Muscle layer of duodenum (tissue), 2 donors: ENCODE data around the gene OSBPL1A.

Experiments
- H3K27ac ChIP-seq: one replicate; pipeline ENCODE4 v1.7.0; 2013; ENCODE audit warnings: mild to moderate bottlenecking, low read length
- H3K27me3 ChIP-seq: one replicate; pipeline ENCODE4 v1.7.0; 2013; ENCODE audit warnings: low read depth, mild to moderate bottlenecking, control low read depth, low read length
- H3K36me3 ChIP-seq, 2 donors: one replicate each; pipeline ENCODE4 v1.7.0; 2013; ENCODE audit warnings: low read length in 2 of 2, control low read depth in 1 of 2, mild to moderate bottlenecking in 1 of 2; ENCODE audit not compliant: insufficient read depth in 2 of 2, control insufficient read depth in 1 of 2
- H3K4me1 ChIP-seq, 2 donors: one replicate each; pipeline ENCODE4 v1.7.0; 2013; ENCODE audit warnings: low read length in 2 of 2, mild to moderate bottlenecking in 2 of 2, control low read depth in 1 of 2, moderate library complexity in 1 of 2; ENCODE audit not compliant: insufficient read depth in 2 of 2, control insufficient read depth in 1 of 2
- H3K4me3 ChIP-seq, 2 donors: one replicate each; pipeline ENCODE4 v1.7.0; 2013; ENCODE audit warnings: low read length in 2 of 2, low read depth in 1 of 2, mild to moderate bottlenecking in 1 of 2
- H3K9me3 ChIP-seq, 2 donors: one replicate each; pipeline ENCODE4 v1.7.0; 2013; ENCODE audit warnings: low read length in 2 of 2, control low read depth in 1 of 2, mild to moderate bottlenecking in 1 of 2; ENCODE audit not compliant: control insufficient read depth in 1 of 2
- donor health status: healthy.

The OSBPL1A gene

GRCh38 chr18:24421831-24422230, 24.2 kb upstream of the OSBPL1A start:
- Histone ChIP-seq H3K9me3 (no peaks in the 10 kb centered on the region), H3K27ac (no peak overlapping the region), H3K27me3 (no peaks in the 10 kb centered on the region), H3K4me3 (no peak overlapping the region), H3K36me3 (no peaks in the 10 kb centered on the region), H3K4me1 (no peaks in the 10 kb centered on the region)

GRCh38 chr18:24420551-24420950, 22.9 kb upstream of the OSBPL1A start:
- H3K36me3 ChIP-seq = no peaks in the 10 kb centered on the region
- no peaks in the 10 kb centered on the region for H3K4me1 ChIP-seq
- H3K27ac ChIP-seq = no peak overlapping the region
- H3K27me3 ChIP-seq = no peaks in the 10 kb centered on the region
- H3K9me3 ChIP-seq = no peaks in the 10 kb centered on the region
- H3K4me3 ChIP-seq = no peak overlapping the region

GRCh38 chr18:24417480-24417879, 19.9 kb upstream of the OSBPL1A start:
- no peaks in the 10 kb centered on the region for H3K9me3 ChIP-seq
- no peaks in the 10 kb centered on the region for H3K27me3 ChIP-seq
- no peak overlapping the region for H3K27ac ChIP-seq
- H3K4me1 ChIP-seq = no peaks in the 10 kb centered on the region
- H3K36me3 ChIP-seq = no peaks in the 10 kb centered on the region
- H3K4me3 ChIP-seq = no peak overlapping the region

GRCh38 chr18:24414349-24415003, 16.9 kb upstream of the OSBPL1A start:
- Histone ChIP-seq H3K27ac (no peak overlapping the region), H3K36me3 (no peaks in the 10 kb centered on the region), H3K9me3 (no peaks in the 10 kb centered on the region), H3K4me3 (no peak overlapping the region), H3K27me3 (no peaks in the 10 kb centered on the region), H3K4me1 (no peaks in the 10 kb centered on the region)

GRCh38 chr18:24413148-24413547, 15.5 kb upstream of the OSBPL1A start:
- Histone ChIP-seq H3K4me3 (no peak overlapping the region), H3K4me1 (no peaks in the 10 kb centered on the region), H3K27me3 (no peaks in the 10 kb centered on the region), H3K36me3 (no peaks in the 10 kb centered on the region), H3K27ac (no peak overlapping the region), H3K9me3 (no peaks in the 10 kb centered on the region)

GRCh38 chr18:24408496-24408895, 10.9 kb upstream of the OSBPL1A start:
- Histone ChIP-seq H3K27ac (no peak overlapping the region), H3K36me3 (no peaks in the 10 kb centered on the region), H3K9me3 (no peaks in the 10 kb centered on the region), H3K4me1 (no peaks in the 10 kb centered on the region), H3K4me3 (no peak overlapping the region), H3K27me3 (no peaks in the 10 kb centered on the region)

GRCh38 chr18:24404591-24404990, 7.0 kb upstream of the OSBPL1A start:
- Histone ChIP-seq H3K27ac (no peak overlapping the region), H3K9me3 (no peaks in the 10 kb centered on the region), H3K36me3 (no peaks in the 10 kb centered on the region), H3K4me3 (no peak overlapping the region), H3K27me3 (no peaks in the 10 kb centered on the region), H3K4me1 (no peaks in the 10 kb centered on the region)

GRCh38 chr18:24403076-24403475, 5.5 kb upstream of the OSBPL1A start:
- Histone ChIP-seq H3K4me1 (peaks cover 0 to 6% of the 10 kb centered on the region in 2 donors), H3K4me3 (no peak overlapping the region), H3K36me3 (no peaks in the 10 kb centered on the region), H3K9me3 (no peaks in the 10 kb centered on the region), H3K27ac (no peak overlapping the region), H3K27me3 (no peaks in the 10 kb centered on the region)

- Histone ChIP-seq H3K27ac (no peak overlapping the region), H3K4me3 (no peak overlapping the region), H3K36me3 (no peaks in the 10 kb centered on the region), H3K9me3 (no peaks in the 10 kb centered on the region), H3K27me3 (no peaks in the 10 kb centered on the region), H3K4me1 (peaks cover 0 to 7% of the 10 kb centered on the region in 2 donors)
Observed at GRCh38 chr18:24402209-24402785, 4.7 kb upstream of the OSBPL1A start.

GRCh38 chr18:24400587-24400986, 3.0 kb upstream of the OSBPL1A start:
- no peaks in the 10 kb centered on the region for H3K9me3 ChIP-seq
- no peak overlapping the region for H3K27ac ChIP-seq
- H3K27me3 ChIP-seq = no peaks in the 10 kb centered on the region
- peaks cover 0 to 11% of the 10 kb centered on the region in 2 donors for H3K4me1 ChIP-seq
- H3K36me3 ChIP-seq = no peaks in the 10 kb centered on the region
- H3K4me3 ChIP-seq = no peak overlapping the region

- no peaks in the 10 kb centered on the region for H3K27me3 ChIP-seq
- H3K27ac ChIP-seq = no peak overlapping the region
- H3K9me3 ChIP-seq = no peaks in the 10 kb centered on the region
- peaks cover 0 to 11% of the 10 kb centered on the region in 2 donors for H3K4me1 ChIP-seq
- peak overlapping the region in 1 of 2 donors; percentile 75 for H3K4me3 ChIP-seq
- no peaks in the 10 kb centered on the region for H3K36me3 ChIP-seq
Observed at GRCh38 chr18:24398540-24398939, 916 bp upstream of the OSBPL1A start.
